ENCODE results near the gene CBR4. TPM values are rescaled to one million over a fixed set of nuclear protein-coding genes. Genes with fewer than 3 reads are reported as not detected.
A peak's percentile ranks its signal among the peaks of the same experiment; 100 is the strongest.

Gene CBR4
- total RNA-seq, 2 experiments from 2014 or later, result 10.0 to 12.8 TPM

DNA sequence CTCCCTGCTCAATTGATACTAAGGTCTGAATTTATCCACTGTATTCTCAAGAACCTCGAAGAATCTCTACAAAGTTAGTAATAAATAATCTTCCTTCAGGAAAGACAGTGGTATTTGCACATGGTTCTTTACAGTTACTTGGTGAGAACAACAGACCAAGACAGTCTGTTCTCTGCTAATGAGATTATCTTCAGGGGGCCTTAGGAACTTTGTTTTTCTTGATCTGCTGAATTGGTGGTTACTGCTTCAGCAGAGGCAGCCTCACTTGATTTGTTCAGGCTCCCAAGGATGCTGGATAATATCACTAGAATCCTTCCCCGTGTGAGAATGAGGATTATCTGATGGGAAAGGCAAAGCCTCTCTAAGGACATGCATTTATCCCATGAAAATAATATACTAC, 64.8 kb downstream of the CBR4 start:
- ChIA-PET POLR2A (no interaction called here), CTCF (no interaction called here)
- Mint-ChIP-seq H3K27ac (no peak overlapping the region), H3K27me3 (peaks cover 7% of the 10 kb centered on the region), H3K4me3 (no peak overlapping the region), H3K36me3 (ENCODE audit: low read depth) (no peaks in the 10 kb centered on the region), H3K4me1 (no peaks in the 10 kb centered on the region), H3K9me3 (peaks cover 2% of the 10 kb centered on the region)
- no peak for DNase-seq

DNA sequence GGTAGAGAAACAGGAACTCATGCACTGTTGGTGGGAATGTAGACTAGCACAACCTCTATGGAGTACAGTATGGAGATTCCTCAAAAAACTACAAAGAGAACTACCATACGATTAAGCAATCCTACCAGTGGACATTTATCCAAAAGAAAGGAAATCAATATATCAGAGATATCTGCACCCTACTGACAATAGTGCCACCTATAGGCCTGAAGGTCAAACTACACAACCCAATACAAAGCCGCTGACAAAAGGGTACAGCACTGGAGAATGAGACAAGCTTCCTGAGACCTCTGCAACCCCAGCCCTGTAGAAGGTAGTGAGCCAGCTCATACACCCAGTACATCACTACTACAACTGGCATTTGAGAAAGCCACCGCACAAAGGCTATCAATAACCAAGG, 67.1 kb downstream of the CBR4 start:
- Mint-ChIP-seq H3K27ac (no peak overlapping the region), H3K4me1 (no peaks in the 10 kb centered on the region), H3K4me3 (no peak overlapping the region), H3K27me3 (peaks cover 3% of the 10 kb centered on the region), H3K36me3 (ENCODE audit: low read depth) (no peaks in the 10 kb centered on the region), H3K9me3 (peaks cover 5% of the 10 kb centered on the region)
- peak; percentile 9 for DNase-seq
- ChIA-PET POLR2A (no interaction called here), CTCF (interaction anchor here (0.6 kb wide), 1 partner anchor 541 kb away, joined by 3 read pairs; no protein-coding TSS in a partner anchor)

Measured in activated CD4-positive, alpha-beta T cell treated with anti-CD3 and anti-CD28 coated beads, Interleukin-2, amount 10 ng/mL, durations not matched to agents 7 days and 5 days (primary cell).